Measurements from ENCODE around the gene COPS7A.

Gene COPS7A

DNA sequence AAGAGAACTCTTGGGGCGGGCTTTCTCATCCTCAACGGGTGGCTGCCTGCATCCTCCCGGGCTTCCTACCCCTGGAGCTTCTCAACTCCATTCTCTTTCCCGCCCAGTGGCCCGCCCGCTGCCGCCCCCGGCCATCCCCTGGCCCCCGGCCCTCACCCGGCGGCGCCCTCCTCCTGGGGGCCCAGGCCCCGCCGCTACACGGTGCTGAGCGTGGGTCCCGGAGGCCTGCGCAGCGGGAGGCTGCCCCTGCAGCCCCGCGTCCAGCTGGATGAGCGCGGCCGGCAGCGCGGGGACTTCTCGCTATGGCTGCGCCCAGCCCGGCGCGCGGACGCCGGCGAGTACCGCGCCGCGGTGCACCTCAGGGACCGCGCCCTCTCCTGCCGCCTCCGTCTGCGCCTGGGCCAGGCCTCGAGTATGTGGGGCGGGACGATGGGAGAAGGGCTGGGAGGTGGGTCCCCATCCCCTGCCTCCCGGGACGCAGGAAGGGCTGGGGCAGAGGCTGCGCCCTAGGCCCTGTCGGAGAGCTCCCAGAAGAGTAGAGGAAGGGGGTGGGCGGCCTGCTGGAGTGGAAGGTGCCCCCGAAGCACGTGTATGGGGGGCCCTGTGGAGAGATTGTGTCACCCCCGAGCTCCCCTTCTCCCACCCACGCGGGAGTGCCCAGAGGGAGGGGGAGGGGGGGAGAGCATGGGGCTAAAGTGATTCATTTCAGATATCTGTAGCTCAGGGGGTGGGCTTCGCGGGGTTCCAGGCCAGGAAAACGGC is 49.9 kb downstream of the COPS7A start:
- Histone ChIP-seq H3K9ac (ENCODE audit: low read length) (no peak overlapping the region), H3K36me3 (ENCODE audit: control insufficient read depth, low read depth, low read length) (peaks cover 11% of the 10 kb centered on the region), H3K4me3 (ENCODE audit: low read length) (peak overlapping the region; percentile 38), H3K9me3 (ENCODE audit: control insufficient read depth, low read depth, low read length) (no peaks in the 10 kb centered on the region), H3K4me1 (ENCODE audit: control insufficient read depth, low read depth, low read length) (peaks cover 18% of the 10 kb centered on the region), H3K27ac (ENCODE audit: low read length) (no peak overlapping the region), H3K27me3 (ENCODE audit: control insufficient read depth, insufficient read depth, low read length) (peaks cover 45% of the 10 kb centered on the region)

DNA sequence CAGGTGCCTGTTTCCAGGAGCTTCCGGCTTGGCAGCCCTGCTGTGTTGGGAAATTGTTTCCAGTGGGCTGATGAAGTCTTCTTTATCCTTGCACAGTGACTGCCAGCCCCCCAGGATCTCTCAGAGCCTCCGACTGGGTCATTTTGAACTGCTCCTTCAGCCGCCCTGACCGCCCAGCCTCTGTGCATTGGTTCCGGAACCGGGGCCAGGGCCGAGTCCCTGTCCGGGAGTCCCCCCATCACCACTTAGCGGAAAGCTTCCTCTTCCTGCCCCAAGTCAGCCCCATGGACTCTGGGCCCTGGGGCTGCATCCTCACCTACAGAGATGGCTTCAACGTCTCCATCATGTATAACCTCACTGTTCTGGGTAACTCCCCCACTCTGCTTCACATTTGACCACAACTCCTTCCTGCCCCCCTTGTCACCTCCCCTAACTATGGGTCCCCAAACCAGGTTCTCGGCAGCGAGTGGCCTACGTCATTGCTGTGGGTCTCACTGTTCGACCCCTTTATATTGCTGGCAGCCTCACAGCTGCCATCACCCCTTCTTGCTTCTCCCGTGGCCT is 50.7 kb downstream of the COPS7A start:
- Histone ChIP-seq H3K27ac (ENCODE audit: low read length) (no peak overlapping the region), H3K36me3 (ENCODE audit: control insufficient read depth, low read depth, low read length) (peaks cover 11% of the 10 kb centered on the region), H3K27me3 (ENCODE audit: control insufficient read depth, insufficient read depth, low read length) (peaks cover 45% of the 10 kb centered on the region), H3K9me3 (ENCODE audit: control insufficient read depth, low read depth, low read length) (no peaks in the 10 kb centered on the region), H3K4me3 (ENCODE audit: low read length) (no peak overlapping the region), H3K4me1 (ENCODE audit: control insufficient read depth, low read depth, low read length) (peaks cover 10% of the 10 kb centered on the region), H3K9ac (ENCODE audit: low read length) (no peak overlapping the region)

DNA sequence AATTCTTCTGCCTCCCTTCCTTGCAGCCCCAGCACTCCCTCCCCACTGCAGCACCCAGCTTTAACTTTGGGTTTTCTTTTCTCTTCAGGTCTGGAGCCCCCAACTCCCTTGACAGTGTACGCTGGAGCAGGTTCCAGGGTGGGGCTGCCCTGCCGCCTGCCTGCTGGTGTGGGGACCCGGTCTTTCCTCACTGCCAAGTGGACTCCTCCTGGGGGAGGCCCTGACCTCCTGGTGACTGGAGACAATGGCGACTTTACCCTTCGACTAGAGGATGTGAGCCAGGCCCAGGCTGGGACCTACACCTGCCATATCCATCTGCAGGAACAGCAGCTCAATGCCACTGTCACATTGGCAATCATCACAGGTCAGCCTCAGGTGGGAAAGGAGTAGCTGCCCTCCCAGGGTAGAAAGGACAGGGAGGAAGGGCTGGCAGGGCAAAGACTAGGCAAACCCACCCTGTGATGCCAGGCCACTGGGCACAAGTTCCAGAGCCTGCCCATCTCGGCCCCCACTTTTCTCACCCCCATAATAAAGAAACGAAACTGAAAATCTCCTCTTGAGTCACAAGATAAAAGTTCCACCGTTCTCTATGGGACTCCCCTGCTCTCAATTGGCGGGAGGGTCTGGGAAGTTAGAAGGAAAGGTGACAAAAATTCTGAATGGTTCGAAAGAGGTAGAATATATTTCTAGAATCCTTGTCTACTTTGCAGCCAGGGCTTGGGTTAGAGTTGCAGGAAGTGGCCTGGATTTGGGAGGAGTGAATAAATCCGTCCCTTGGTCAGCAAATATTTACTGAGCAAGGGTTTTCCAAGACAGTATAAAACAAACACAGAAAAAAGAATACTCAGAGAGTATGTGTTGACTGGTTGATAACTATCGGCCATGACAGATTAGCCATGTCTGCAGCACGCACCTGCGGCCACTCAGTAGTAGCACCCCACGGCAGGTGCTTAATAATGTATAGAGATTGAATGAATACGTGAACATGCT is 51.6 kb downstream of the COPS7A start:
- H3K27me3 ChIP-seq (ENCODE audit: control insufficient read depth, insufficient read depth, low read length), result peaks cover 45% of the 10 kb centered on the region
- no peaks in the 10 kb centered on the region for H3K9me3 ChIP-seq (ENCODE audit: control insufficient read depth, low read depth, low read length)
- no peak overlapping the region for H3K4me3 ChIP-seq (ENCODE audit: low read length)
- H3K4me1 ChIP-seq (ENCODE audit: control insufficient read depth, low read depth, low read length), result peaks cover 9% of the 10 kb centered on the region
- H3K27ac ChIP-seq (ENCODE audit: low read length), result no peak overlapping the region
- H3K36me3 ChIP-seq (ENCODE audit: control insufficient read depth, low read depth, low read length), result peaks cover 9% of the 10 kb centered on the region
- H3K9ac ChIP-seq (ENCODE audit: low read length), result no peak overlapping the region

DNA sequence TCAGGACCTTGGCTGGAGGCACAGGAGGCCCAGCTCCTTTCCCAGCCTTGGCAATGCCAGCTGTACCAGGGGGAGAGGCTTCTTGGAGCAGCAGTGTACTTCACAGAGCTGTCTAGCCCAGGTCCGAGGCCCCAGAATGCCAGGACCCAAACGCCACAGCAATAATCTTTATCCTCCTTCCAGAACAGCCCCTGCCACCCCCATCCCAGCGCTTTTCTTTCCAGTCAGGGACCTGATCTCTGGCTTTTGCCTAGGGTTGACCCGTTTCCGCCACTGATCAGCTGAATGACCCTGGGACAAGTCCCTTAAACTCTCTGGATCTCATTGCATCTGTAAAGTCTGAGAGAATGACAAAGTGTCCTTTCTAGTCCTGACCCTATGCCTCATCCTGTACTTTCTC is 53.5 kb downstream of the COPS7A start:
- peaks cover 9% of the 10 kb centered on the region for H3K4me1 ChIP-seq (ENCODE audit: control insufficient read depth, low read depth, low read length)
- H3K36me3 ChIP-seq (ENCODE audit: control insufficient read depth, low read depth, low read length), result no peaks in the 10 kb centered on the region
- H3K27me3 ChIP-seq (ENCODE audit: control insufficient read depth, insufficient read depth, low read length), result peaks cover 45% of the 10 kb centered on the region
- no peak overlapping the region for H3K4me3 ChIP-seq (ENCODE audit: low read length)
- no peak overlapping the region for H3K27ac ChIP-seq (ENCODE audit: low read length)
- H3K9ac ChIP-seq (ENCODE audit: low read length), result no peak overlapping the region
- H3K9me3 ChIP-seq (ENCODE audit: control insufficient read depth, low read depth, low read length), result no peaks in the 10 kb centered on the region

DNA sequence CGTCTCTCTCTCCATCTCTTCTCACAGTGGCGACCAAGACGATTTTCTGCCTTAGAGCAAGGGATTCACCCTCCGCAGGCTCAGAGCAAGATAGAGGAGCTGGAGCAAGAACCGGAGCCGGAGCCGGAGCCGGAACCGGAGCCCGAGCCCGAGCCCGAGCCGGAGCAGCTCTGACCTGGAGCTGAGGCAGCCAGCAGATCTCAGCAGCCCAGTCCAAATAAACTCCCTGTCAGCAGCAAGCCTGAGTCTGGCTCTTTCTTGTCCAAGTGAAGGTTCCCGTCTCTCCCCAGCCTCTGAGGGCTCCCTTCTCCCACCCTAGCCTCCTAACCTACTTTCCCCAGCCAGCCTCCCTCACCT is 54.3 kb downstream of the COPS7A start:
- H3K9ac ChIP-seq (ENCODE audit: low read length), result peak overlapping the region; percentile 6
- peak overlapping the region; percentile 52 for H3K4me3 ChIP-seq (ENCODE audit: low read length)
- H3K4me1 ChIP-seq (ENCODE audit: control insufficient read depth, low read depth, low read length), result peaks cover 2% of the 10 kb centered on the region
- no peaks in the 10 kb centered on the region for H3K9me3 ChIP-seq (ENCODE audit: control insufficient read depth, low read depth, low read length)
- no peak overlapping the region for H3K27ac ChIP-seq (ENCODE audit: low read length)
- H3K27me3 ChIP-seq (ENCODE audit: control insufficient read depth, insufficient read depth, low read length), result peaks cover 37% of the 10 kb centered on the region
- no peaks in the 10 kb centered on the region for H3K36me3 ChIP-seq (ENCODE audit: control insufficient read depth, low read depth, low read length)

DNA sequence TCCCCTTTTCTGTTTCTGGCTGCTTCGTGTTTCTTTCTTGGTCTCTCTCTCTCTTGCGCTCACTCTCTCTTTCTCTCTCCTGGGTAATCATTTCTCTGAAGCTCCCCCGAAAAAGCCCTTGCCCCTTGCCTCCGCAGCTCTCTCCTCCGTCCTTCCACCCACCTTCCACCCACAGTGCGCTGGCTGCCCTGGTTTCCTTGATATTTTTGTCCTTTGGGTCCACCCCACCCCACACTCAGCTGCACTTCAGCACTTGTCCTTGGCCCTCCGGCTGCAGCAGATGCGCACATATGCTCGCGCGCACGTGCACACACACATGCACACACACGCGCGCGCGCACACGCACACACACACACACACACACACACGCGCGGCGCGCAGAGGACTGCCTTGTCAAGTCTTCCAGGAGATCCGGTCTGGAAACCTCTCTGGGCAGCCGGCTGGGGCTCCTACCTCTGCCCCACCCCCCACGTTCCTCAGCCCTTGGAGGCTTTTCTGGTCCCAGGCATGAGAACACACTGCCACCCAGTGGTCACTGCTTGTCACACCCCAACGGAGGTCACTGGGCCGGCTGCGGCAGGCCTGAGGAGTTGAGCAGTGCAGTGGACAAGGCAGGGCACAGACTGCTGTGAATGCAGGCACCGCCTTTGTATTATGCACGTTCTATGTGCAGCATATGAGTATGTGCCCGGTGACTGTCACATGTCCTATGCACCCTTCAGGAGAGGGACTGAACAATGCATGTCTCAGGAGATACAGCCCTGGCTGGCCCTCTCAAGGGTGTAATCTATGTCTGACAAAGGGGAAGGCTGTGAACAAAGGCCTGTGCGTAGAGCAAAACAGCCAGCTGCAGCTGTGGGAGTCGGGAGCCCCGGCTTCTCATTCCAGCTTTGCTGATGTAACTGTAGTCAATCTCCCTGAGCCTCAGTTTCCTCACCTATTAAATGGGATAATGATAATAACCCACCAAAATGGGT is 55.0 kb downstream of the COPS7A start:
- Histone ChIP-seq H3K4me3 (ENCODE audit: low read length) (peak overlapping the region; percentile 52), H3K27ac (ENCODE audit: low read length) (no peak overlapping the region), H3K36me3 (ENCODE audit: control insufficient read depth, low read depth, low read length) (no peaks in the 10 kb centered on the region), H3K27me3 (ENCODE audit: control insufficient read depth, insufficient read depth, low read length) (peaks cover 31% of the 10 kb centered on the region), H3K9me3 (ENCODE audit: control insufficient read depth, low read depth, low read length) (no peaks in the 10 kb centered on the region), H3K9ac (ENCODE audit: low read length) (peak overlapping the region; percentile 6), H3K4me1 (ENCODE audit: control insufficient read depth, low read depth, low read length) (no peaks in the 10 kb centered on the region)

DNA sequence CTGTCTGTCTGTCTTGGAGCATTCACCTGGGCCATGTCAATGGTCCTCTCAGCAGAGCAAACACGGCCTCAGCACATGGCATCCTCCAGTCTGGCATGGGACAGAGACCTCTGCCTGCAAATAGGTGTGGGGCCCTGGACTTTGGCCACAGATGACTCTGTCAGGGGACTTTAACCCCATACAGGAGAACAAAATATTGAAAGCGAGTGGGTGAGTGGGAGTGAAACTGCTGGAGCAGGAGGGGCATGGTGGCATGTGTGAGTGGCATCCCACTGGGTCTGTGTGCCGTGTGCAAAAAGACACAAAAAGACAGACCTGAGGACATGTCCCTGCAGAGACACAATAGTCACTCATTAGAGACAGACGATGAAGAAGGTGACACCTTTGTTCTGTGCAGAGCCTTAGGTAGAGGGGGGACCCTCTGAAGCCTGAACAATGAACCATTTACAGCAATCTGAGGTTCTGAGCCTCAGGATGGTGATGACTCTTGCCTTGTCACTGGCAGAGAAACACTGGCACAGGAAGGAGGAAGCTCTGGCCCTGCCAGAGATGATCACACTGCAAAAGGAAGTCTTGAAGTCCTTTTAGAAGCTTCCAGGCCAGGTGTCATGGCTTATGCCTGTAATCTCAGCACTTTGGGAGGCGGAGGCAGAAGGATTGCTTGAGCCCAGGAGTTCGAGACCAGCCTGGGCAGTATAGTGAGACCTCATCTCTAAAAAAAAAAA is 56.0 kb downstream of the COPS7A start:
- Histone ChIP-seq H3K9me3 (ENCODE audit: control insufficient read depth, low read depth, low read length) (no peaks in the 10 kb centered on the region), H3K4me1 (ENCODE audit: control insufficient read depth, low read depth, low read length) (no peaks in the 10 kb centered on the region), H3K27me3 (ENCODE audit: control insufficient read depth, insufficient read depth, low read length) (peaks cover 21% of the 10 kb centered on the region), H3K27ac (ENCODE audit: low read length) (no peak overlapping the region), H3K4me3 (ENCODE audit: low read length) (no peak overlapping the region), H3K36me3 (ENCODE audit: control insufficient read depth, low read depth, low read length) (no peaks in the 10 kb centered on the region), H3K9ac (ENCODE audit: low read length) (no peak overlapping the region)

DNA sequence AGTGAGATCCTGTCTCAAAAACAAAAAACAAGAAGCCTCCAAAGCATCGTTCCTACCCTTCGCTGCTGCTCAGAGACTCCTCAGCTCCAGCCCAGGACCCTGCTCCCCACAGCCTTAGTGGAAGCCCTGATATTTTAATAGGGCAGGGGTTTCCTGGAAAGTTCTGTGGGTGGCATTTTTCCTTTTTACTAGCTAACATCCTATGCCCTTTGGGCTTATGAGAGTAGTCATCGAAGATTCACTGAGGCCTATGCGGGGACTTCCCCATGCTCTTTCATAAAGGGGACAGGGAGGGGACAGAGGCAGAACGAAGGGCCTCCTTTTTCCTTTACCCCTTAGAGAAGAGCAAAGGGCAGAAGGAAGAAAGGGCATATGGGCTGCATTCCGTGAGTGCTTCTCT is 56.7 kb downstream of the COPS7A start:
- Histone ChIP-seq H3K4me3 (ENCODE audit: low read length) (no peak overlapping the region), H3K9me3 (ENCODE audit: control insufficient read depth, low read depth, low read length) (no peaks in the 10 kb centered on the region), H3K36me3 (ENCODE audit: control insufficient read depth, low read depth, low read length) (no peaks in the 10 kb centered on the region), H3K27me3 (ENCODE audit: control insufficient read depth, insufficient read depth, low read length) (peaks cover 14% of the 10 kb centered on the region), H3K9ac (ENCODE audit: low read length) (no peak overlapping the region), H3K4me1 (ENCODE audit: control insufficient read depth, low read depth, low read length) (no peaks in the 10 kb centered on the region), H3K27ac (ENCODE audit: low read length) (no peak overlapping the region)
